ENCODE data around the gene PSMC4. TPM values are rescaled to one million over a fixed set of nuclear protein-coding genes. Genes with fewer than 3 reads are reported as not detected.
A peak's percentile ranks its signal among the peaks of the same experiment; 100 is the strongest.

PSMC4 gene
- 10 to 100 TPM; 14.2 to 43.8 TPM for total RNA-seq

DNA sequence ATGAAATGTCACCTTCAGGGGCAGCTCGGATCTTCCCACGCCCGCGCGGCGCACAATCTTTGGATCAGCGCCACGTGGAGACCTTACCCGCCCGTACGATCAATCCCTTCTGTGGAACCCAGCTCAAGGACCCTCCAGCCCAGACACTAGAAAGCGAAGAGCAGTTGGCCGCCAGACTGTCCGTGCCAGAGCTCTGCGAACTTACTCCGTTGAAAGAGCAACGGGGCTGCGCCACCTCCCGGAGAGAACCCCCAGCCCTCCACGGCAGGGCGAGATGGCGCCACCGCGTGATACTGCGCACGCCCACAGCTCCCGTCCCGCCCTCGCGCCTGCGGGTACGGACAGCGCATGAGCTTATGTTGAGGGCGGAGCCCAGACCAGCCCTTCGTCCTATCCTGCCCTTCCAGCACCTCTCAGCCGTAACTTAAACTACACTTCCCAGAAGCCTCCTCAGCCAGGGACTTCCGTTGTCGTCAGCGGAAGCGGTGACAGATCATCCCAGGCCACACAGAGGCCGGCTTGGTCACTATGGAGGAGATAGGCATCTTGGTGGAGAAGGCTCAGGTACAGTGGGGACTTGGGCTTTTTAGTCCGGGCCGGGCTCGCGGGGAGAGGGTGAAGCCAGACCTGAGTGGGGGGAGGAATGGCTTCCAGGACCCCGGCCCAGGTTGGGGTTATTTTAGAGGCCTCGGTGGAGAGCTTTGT lies at the start of gene PSMC4:
TSS of gene PSMC4 (plus strand) at position 491 of the 705 bp plus-strand sequence. CDS start at position 529, 38 bp downstream.
- intact Hi-C loops (cut with DNase I): no loop called here
- peak; percentile 98 for ATAC-seq

DNA sequence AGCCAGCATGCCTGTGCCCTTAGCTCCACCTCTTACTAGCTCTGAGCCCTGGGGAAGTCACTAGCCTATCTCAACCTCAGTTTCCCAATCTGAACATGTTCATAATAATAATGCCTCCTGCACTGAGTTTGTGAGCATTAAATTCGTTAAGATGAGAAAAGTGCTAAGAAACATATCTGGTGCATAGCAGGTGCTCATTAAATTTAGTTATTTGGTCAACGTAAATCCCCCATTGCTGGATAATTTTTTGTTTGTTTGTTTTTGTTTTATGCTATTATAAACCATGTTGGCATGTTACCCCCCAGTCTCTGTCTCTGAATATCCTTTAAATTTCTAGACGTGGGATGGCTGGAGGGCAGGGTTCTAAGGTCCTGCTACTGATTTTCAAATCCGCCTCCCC lies 47.1 kb upstream of the PSMC4 start:
- H3K4me3 ChIP-seq: no peak overlapping the region
- H3K36me3 ChIP-seq (replicated peaks in 1 of 2; ENCODE audit: insufficient read depth in 1 of 2, low read depth in 2 of 2): no peaks in the 10 kb centered on the region
- TF ChIP-seq POLR2A (IDR thresholded peaks at IDR 0.05): no peak
- TF ChIP-seq, protein P1, sequence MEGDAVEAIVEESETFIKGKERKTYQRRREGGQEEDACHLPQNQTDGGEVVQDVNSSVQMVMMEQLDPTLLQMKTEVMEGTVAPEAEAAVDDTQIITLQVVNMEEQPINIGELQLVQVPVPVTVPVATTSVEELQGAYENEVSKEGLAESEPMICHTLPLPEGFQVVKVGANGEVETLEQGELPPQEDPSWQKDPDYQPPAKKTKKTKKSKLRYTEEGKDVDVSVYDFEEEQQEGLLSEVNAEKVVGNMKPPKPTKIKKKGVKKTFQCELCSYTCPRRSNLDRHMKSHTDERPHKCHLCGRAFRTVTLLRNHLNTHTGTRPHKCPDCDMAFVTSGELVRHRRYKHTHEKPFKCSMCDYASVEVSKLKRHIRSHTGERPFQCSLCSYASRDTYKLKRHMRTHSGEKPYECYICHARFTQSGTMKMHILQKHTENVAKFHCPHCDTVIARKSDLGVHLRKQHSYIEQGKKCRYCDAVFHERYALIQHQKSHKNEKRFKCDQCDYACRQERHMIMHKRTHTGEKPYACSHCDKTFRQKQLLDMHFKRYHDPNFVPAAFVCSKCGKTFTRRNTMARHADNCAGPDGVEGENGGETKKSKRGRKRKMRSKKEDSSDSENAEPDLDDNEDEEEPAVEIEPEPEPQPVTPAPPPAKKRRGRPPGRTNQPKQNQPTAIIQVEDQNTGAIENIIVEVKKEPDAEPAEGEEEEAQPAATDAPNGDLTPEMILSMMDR (IDR thresholded peaks at IDR 0.05): no peak
- no peak for ATAC-seq
- H3K4me1 ChIP-seq: no peaks in the 10 kb centered on the region
- H3K9me3 ChIP-seq: no peaks in the 10 kb centered on the region
- H3K27me3 ChIP-seq: no peaks in the 10 kb centered on the region
- intact Hi-C loops (cut with DNase I): no loop called here
- no peak for DNase-seq
- no peak overlapping the region for H3K27ac ChIP-seq
- WGBS, 2 donors: 78 to 79% methylated on average over 4 of the region's 4 CpGs

More for the DNA sequence above, at the start of gene PSMC4:
- Histone ChIP-seq H3K4me1 (peaks cover 20% of the 10 kb centered on the region), H3K27me3 (no peaks in the 10 kb centered on the region), H3K36me3 (replicated peaks in 1 of 2; ENCODE audit: insufficient read depth in 1 of 2, low read depth in 2 of 2) (peaks cover 0 to 14% of the 10 kb centered on the region in 2 donors), H3K4me3 (peak within 1 kb of the TSS; percentile 63 to 66), H3K9me3 (no peaks in the 10 kb centered on the region), H3K27ac (peak within 1 kb of the TSS; percentile 86 to 93 (median 90))
- DNase-seq: peak; percentile 98 to 99 (median 98)
- TF ChIP-seq POLR2A (IDR thresholded peaks at IDR 0.05): peak; percentile 66 to 92 (median 90)
- TF ChIP-seq, protein P1 (IDR thresholded peaks at IDR 0.05): peak; percentile 66 to 99 (median 96)
- WGBS, 2 donors: 0 to 2% methylated on average over 11 to 43 of the region's 47 CpGs

DNA sequence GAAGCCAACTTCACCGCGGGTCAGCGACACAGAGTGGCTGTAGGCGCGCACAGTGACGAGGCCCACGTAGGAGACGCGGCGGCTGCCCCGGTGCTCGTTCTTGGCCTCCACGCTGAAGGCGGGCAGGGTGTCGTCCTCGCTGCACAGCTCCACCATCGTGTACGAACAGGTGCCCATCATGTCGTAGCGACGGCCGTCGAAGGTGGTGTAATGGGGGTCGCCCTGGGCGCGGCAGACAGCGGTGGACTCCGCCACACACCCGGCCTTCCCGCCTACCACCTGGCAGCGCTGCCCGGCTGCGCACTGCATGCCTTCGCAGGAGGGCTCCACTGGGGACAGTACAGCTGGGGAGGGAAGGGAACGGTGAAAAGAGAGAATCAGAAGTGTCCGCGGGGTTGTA lies 46.6 kb upstream of the PSMC4 start:
- Histone ChIP-seq H3K36me3 (replicated peaks in 1 of 2; ENCODE audit: insufficient read depth in 1 of 2, low read depth in 2 of 2) (no peaks in the 10 kb centered on the region), H3K27me3 (no peaks in the 10 kb centered on the region), H3K27ac (no peak overlapping the region), H3K4me1 (no peaks in the 10 kb centered on the region), H3K9me3 (no peaks in the 10 kb centered on the region), H3K4me3 (no peak overlapping the region)
- TF ChIP-seq POLR2A (IDR thresholded peaks at IDR 0.05): no peak
- TF ChIP-seq, protein P1 (IDR thresholded peaks at IDR 0.05): no peak
- WGBS, 2 donors: 93 to 96% methylated on average over 18 to 37 of the region's 37 CpGs
- DNase-seq (no peak), ATAC-seq (no peak)
- intact Hi-C loops (cut with DNase I): no loop called here

DNA sequence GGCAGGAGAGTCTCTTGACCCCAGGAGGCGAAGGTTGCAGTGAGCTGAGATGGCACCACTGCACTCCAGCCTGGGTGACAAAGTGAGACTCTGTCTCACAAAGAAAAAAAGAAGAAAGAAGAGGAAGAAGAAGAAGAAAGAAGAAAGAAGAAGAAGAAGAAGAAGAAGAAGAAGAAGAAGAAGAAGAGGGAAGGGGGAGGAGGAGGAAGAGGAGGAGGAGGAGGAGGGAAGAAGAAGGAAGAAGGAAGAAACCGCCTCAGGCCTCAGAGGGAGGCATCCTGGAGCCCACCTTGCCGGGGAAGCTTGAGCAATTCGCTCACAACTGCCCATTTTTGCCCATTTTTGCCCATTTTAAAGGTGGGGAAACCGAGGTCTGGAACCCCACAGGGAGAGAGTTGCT lies 46.0 kb upstream of the PSMC4 start:
- intact Hi-C loops (cut with DNase I): no loop called here
- 83 to 86% methylated on average over 5 of the region's 5 CpGs for WGBS, 2 donors

More for the DNA sequence above, 46.0 kb upstream of the PSMC4 start:
- Histone ChIP-seq H3K36me3 (replicated peaks in 1 of 2; ENCODE audit: insufficient read depth in 1 of 2, low read depth in 2 of 2) (no peaks in the 10 kb centered on the region), H3K27me3 (no peaks in the 10 kb centered on the region), H3K27ac (no peak overlapping the region), H3K9me3 (no peaks in the 10 kb centered on the region), H3K4me1 (no peaks in the 10 kb centered on the region), H3K4me3 (no peak overlapping the region)
- ATAC-seq (no peak), DNase-seq (no peak)
- TF ChIP-seq POLR2A (IDR thresholded peaks at IDR 0.05): no peak
- TF ChIP-seq, protein P1 (IDR thresholded peaks at IDR 0.05): no peak
